ENCODE data around the gene MYO7A. TPM values are rescaled to one million over a fixed set of nuclear protein-coding genes. Genes with fewer than 3 reads are reported as not detected.

MYO7A gene
- total RNA-seq, 1 donor from 2014 or later: 0.97 TPM

GRCh38 chr11:77196961-77197360, 68.9 kb downstream of the MYO7A start:
- Histone ChIP-seq H2AFZ (replicated peaks) (no peak overlapping the region), H3K4me1 (no peaks in the 10 kb centered on the region), H4K20me1 (ENCODE audit: low read depth) (no peaks in the 10 kb centered on the region), H3K9ac (no peak overlapping the region), H3K79me2 (ENCODE audit: low read depth) (no peaks in the 10 kb centered on the region), H3K4me3 (no peak overlapping the region), H3K27ac (no peak overlapping the region), H3F3A (ENCODE audit: low read depth) (no peaks in the 10 kb centered on the region), H3K4me2 (no peak overlapping the region), H3K9me3 (ENCODE audit: low read depth) (no peaks in the 10 kb centered on the region), H3K27me3 (no peaks in the 10 kb centered on the region), H3K36me3 (no peaks in the 10 kb centered on the region)
- Mint-ChIP-seq H3K27me3 (ENCODE audit: insufficient read depth, low read depth) (peaks cover 7% of the 10 kb centered on the region), H3K9me3 (no peaks in the 10 kb centered on the region), H3K4me1 (peaks cover 7% of the 10 kb centered on the region), H3K4me3 (no peak overlapping the region), H3K27ac (no peak overlapping the region), H3K36me3 (no peaks in the 10 kb centered on the region)
- no peak for DNase-seq (ENCODE audit: low spot score)
- TF ChIP-seq CTCF (IDR thresholded peaks at IDR 0.05) (no peak), EZH2 (IDR thresholded peaks at IDR 0.05) (no peak), EZH2phosphoT487 (IDR thresholded peaks at IDR 0.05) (no peak)

GRCh38 chr11:77197626-77198320, 69.7 kb downstream of the MYO7A start:
- Histone ChIP-seq H3K36me3 (no peaks in the 10 kb centered on the region), H3K4me3 (no peak overlapping the region), H2AFZ (replicated peaks) (peak overlapping the region; percentile 87), H3K79me2 (ENCODE audit: low read depth) (no peaks in the 10 kb centered on the region), H3K27me3 (no peaks in the 10 kb centered on the region), H4K20me1 (ENCODE audit: low read depth) (no peaks in the 10 kb centered on the region), H3K4me2 (no peak overlapping the region), H3F3A (ENCODE audit: low read depth) (no peaks in the 10 kb centered on the region), H3K9ac (no peak overlapping the region), H3K27ac (no peak overlapping the region), H3K4me1 (no peaks in the 10 kb centered on the region), H3K9me3 (ENCODE audit: low read depth) (no peaks in the 10 kb centered on the region)
- Mint-ChIP-seq H3K9me3 (no peaks in the 10 kb centered on the region), H3K4me1 (peaks cover 7% of the 10 kb centered on the region), H3K27me3 (ENCODE audit: insufficient read depth, low read depth) (peaks cover 7% of the 10 kb centered on the region), H3K4me3 (no peak overlapping the region), H3K36me3 (no peaks in the 10 kb centered on the region), H3K27ac (no peak overlapping the region)
- no peak for TF ChIP-seq CTCF (IDR thresholded peaks at IDR 0.05)
- TF ChIP-seq EZH2phosphoT487 (IDR thresholded peaks at IDR 0.05): no peak
- no peak for TF ChIP-seq EZH2 (IDR thresholded peaks at IDR 0.05)
- no peak for DNase-seq (ENCODE audit: low spot score)

GRCh38 chr11:77198440-77198849, 70.4 kb downstream of the MYO7A start:
- H3K4me3 Mint-ChIP-seq: no peak overlapping the region
- no peaks in the 10 kb centered on the region for H3K9me3 ChIP-seq (ENCODE audit: low read depth)
- H3K4me3 ChIP-seq: no peak overlapping the region
- DNase-seq (ENCODE audit: low spot score): peak; percentile 62
- H3K27me3 ChIP-seq: no peaks in the 10 kb centered on the region
- no peak overlapping the region for H3K4me2 ChIP-seq
- no peaks in the 10 kb centered on the region for H3K9me3 Mint-ChIP-seq
- no peaks in the 10 kb centered on the region for H3K36me3 Mint-ChIP-seq
- no peaks in the 10 kb centered on the region for H3K79me2 ChIP-seq (ENCODE audit: low read depth)
- no peak for TF ChIP-seq EZH2phosphoT487 (IDR thresholded peaks at IDR 0.05)
- TF ChIP-seq CTCF (IDR thresholded peaks at IDR 0.05): peak; percentile 56
- peaks cover 7% of the 10 kb centered on the region for H3K4me1 Mint-ChIP-seq
- H3K27ac Mint-ChIP-seq: no peak overlapping the region
- H3K27ac ChIP-seq: no peak overlapping the region
- H3K36me3 ChIP-seq: no peaks in the 10 kb centered on the region
- H3F3A ChIP-seq (ENCODE audit: low read depth): no peaks in the 10 kb centered on the region
- no peaks in the 10 kb centered on the region for H4K20me1 ChIP-seq (ENCODE audit: low read depth)
- H3K27me3 Mint-ChIP-seq (ENCODE audit: insufficient read depth, low read depth): peaks cover 7% of the 10 kb centered on the region
- peak overlapping the region; percentile 87 for H2AFZ ChIP-seq (replicated peaks)
- no peaks in the 10 kb centered on the region for H3K4me1 ChIP-seq
- H3K9ac ChIP-seq: no peak overlapping the region
